ENCODE results near the gene INPP4B. TPM values are rescaled to one million over a fixed set of nuclear protein-coding genes. Genes with fewer than 3 reads are reported as not detected.

INPP4B gene
- polyA plus RNA-seq, 6 donors from 2014 or later: 0.13 to 0.39 (median 0.16) TPM; not detected in 1

GRCh38 chr4:142598132-142598531 lies 248.0 kb downstream of the INPP4B start:
- DNase-seq (no peak), ATAC-seq (ENCODE audit: low read depth in 2 of 2) (no peak)
- H3K4me1 Mint-ChIP-seq: no peaks in the 10 kb centered on the region
- H3K27me3 Mint-ChIP-seq: no peaks in the 10 kb centered on the region
- H3K9me3 Mint-ChIP-seq: peaks cover 4 to 21% (median 11%) of the 10 kb centered on the region in 7 donors
- H3K36me3 Mint-ChIP-seq: no peaks in the 10 kb centered on the region
- H3K27ac Mint-ChIP-seq: peak overlapping the region in 1 of 6 donors; percentile 39
- H3K4me3 Mint-ChIP-seq: no peak overlapping the region

GRCh38 chr4:142596595-142596994 lies 249.5 kb downstream of the INPP4B start:
- Mint-ChIP-seq H3K27me3 (no peaks in the 10 kb centered on the region), H3K4me1 (no peaks in the 10 kb centered on the region), H3K36me3 (no peaks in the 10 kb centered on the region), H3K9me3 (peaks cover 0 to 9% (median 5%) of the 10 kb centered on the region in 7 donors), H3K4me3 (no peak overlapping the region), H3K27ac (no peak overlapping the region)
- ATAC-seq (ENCODE audit: low read depth in 2 of 2) (no peak), DNase-seq (no peak)

- H3K36me3 Mint-ChIP-seq: no peaks in the 10 kb centered on the region
- H3K4me1 Mint-ChIP-seq: no peaks in the 10 kb centered on the region
- DNase-seq (no peak), ATAC-seq (ENCODE audit: low read depth in 2 of 2) (no peak)
- H3K9me3 Mint-ChIP-seq: peaks cover 0 to 8% (median 5%) of the 10 kb centered on the region in 7 donors
- H3K4me3 Mint-ChIP-seq: no peak overlapping the region
- H3K27me3 Mint-ChIP-seq: no peaks in the 10 kb centered on the region
- H3K27ac Mint-ChIP-seq: no peak overlapping the region
These were observed 250.0 kb downstream of the INPP4B start for GRCh38 chr4:142596121-142596520.

DNA sequence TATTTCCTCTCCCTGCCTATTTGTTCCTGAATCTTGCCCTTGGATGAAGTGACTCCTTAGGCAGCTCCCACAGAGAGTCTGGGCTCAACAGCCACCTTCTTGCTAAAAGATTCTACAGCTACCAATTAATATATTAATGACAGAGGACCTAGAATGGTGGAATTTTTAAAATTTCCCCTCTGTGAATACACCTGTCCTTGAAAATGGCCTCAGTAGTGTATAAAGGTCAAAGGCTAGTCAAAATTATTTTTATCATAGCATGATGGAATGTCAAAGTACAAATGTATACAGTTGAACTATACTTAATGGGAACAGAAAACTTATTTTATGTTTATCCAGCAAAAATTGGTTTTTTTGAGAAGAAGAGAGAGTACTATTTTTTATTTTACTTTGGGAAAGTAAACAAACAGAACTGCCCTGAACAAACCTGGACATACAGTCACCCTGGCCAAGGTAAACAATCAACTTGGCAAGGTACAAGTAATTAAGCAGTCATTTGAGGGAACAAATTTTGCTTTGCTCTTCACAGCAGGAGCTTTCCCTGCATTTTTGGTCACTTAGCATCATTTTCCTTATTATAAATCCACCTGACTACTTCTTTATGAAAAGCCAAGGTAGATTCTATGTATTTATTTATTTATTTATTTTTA lies 250.8 kb downstream of the INPP4B start:
- Mint-ChIP-seq H3K27me3 (no peaks in the 10 kb centered on the region), H3K4me3 (no peak overlapping the region), H3K27ac (no peak overlapping the region), H3K4me1 (no peaks in the 10 kb centered on the region), H3K36me3 (no peaks in the 10 kb centered on the region), H3K9me3 (peaks cover 0 to 8% (median 5%) of the 10 kb centered on the region in 7 donors)
- DNase-seq (no peak), ATAC-seq (ENCODE audit: low read depth in 2 of 2) (no peak)

DNA sequence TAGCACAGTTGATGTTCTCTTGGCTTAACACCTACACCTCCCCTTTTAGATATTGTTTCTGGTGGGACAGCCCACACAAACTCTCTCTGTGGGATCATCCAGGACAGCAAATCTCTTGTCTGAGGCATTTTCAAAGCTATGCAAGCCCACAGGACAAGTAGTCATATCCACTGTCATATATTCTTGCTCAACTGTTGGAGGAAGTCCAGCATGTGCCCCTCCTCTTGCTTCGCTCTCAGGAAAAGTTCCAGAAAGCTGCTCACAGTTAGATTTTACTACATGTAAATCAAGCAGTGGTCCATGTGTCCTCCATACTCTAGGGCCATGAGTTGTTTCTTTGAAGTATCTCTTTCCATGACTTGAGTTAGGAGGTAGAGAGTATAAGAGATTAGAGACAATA lies 260.7 kb downstream of the INPP4B start:
- Mint-ChIP-seq H3K27me3 (no peaks in the 10 kb centered on the region), H3K36me3 (no peaks in the 10 kb centered on the region), H3K9me3 (peaks cover 0 to 2% (median 0%) of the 10 kb centered on the region in 7 donors), H3K4me3 (no peak overlapping the region), H3K4me1 (no peaks in the 10 kb centered on the region), H3K27ac (no peak overlapping the region)
- no peak for DNase-seq
- no peak for ATAC-seq (ENCODE audit: low read depth in 2 of 2)

- H3K4me1 Mint-ChIP-seq: no peaks in the 10 kb centered on the region
- no peaks in the 10 kb centered on the region for H3K36me3 Mint-ChIP-seq
- no peak for ATAC-seq (ENCODE audit: low read depth in 2 of 2)
- no peaks in the 10 kb centered on the region for H3K27me3 Mint-ChIP-seq
- no peak overlapping the region for H3K27ac Mint-ChIP-seq
- no peaks in the 10 kb centered on the region for H3K9me3 Mint-ChIP-seq
- no peak overlapping the region for H3K4me3 Mint-ChIP-seq
- DNase-seq: no peak
These were observed 262.4 kb downstream of the INPP4B start for GRCh38 chr4:142583708-142584107.

DNA sequence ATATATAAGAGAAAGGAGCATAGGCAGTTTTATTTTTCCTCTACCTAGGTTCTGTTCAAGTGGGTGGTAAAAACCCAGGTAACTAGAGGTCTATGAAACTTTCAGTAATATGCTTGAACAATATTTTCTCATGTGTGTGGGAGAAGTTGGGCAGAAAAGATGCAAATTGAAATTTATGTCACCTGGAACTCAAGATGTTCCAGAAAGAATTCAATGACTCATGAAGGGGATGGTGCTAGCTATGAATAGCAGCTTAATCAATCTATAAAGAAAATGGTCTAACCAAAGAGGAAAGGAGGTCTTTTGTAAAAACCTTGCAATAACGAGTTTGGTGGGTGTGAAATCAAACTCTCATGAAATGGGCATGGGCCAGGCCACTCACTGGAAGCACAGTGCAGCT lies 263.8 kb downstream of the INPP4B start:
- Mint-ChIP-seq H3K4me3 (no peak overlapping the region), H3K27ac (no peak overlapping the region), H3K27me3 (no peaks in the 10 kb centered on the region), H3K36me3 (no peaks in the 10 kb centered on the region), H3K9me3 (peaks cover 0 to 4% (median 0%) of the 10 kb centered on the region in 7 donors), H3K4me1 (no peaks in the 10 kb centered on the region)
- ATAC-seq (ENCODE audit: low read depth in 2 of 2) (no peak), DNase-seq (no peak)

- H3K4me3 Mint-ChIP-seq: no peak overlapping the region
- DNase-seq: no peak
- H3K27ac Mint-ChIP-seq: no peak overlapping the region
- no peaks in the 10 kb centered on the region for H3K36me3 Mint-ChIP-seq
- H3K4me1 Mint-ChIP-seq: no peaks in the 10 kb centered on the region
- peaks cover 0 to 4% (median 0%) of the 10 kb centered on the region in 7 donors for H3K9me3 Mint-ChIP-seq
- no peaks in the 10 kb centered on the region for H3K27me3 Mint-ChIP-seq
- ATAC-seq (ENCODE audit: low read depth in 2 of 2): no peak
These were observed 264.2 kb downstream of the INPP4B start for GRCh38 chr4:142581881-142582280.

- H3K27ac Mint-ChIP-seq: no peak overlapping the region
- peaks cover 0 to 4% (median 0%) of the 10 kb centered on the region in 7 donors for H3K9me3 Mint-ChIP-seq
- ATAC-seq (ENCODE audit: low read depth in 2 of 2) (no peak), DNase-seq (no peak)
- no peak overlapping the region for H3K4me3 Mint-ChIP-seq
- no peaks in the 10 kb centered on the region for H3K27me3 Mint-ChIP-seq
- no peaks in the 10 kb centered on the region for H3K4me1 Mint-ChIP-seq
- no peaks in the 10 kb centered on the region for H3K36me3 Mint-ChIP-seq
These were observed 266.7 kb downstream of the INPP4B start for GRCh38 chr4:142579443-142579842.

DNA sequence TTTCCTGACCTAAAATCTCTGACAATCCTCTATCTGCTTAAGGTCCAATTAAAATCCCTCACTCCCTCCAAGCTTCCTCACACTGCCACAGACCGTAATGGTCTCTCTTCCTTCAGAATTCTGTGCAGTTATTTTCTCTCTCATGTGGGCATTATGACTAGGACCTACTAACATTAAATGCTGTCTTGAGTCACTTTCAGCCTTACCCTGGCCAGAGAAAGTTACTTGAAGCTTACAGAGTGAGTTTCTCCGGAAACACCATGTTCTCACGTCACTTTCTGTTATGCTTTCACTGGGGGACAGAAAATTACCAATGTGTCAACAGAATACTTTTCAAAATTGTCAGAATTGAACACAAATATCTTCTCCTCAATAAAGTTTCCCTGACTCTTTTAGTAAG lies 271.8 kb downstream of the INPP4B start:
- DNase-seq: no peak
- Mint-ChIP-seq H3K27me3 (no peaks in the 10 kb centered on the region), H3K27ac (no peak overlapping the region), H3K9me3 (peaks cover 0 to 4% (median 0%) of the 10 kb centered on the region in 7 donors), H3K36me3 (no peaks in the 10 kb centered on the region), H3K4me3 (no peak overlapping the region), H3K4me1 (no peaks in the 10 kb centered on the region)
- no peak for ATAC-seq (ENCODE audit: low read depth in 2 of 2)

DNA sequence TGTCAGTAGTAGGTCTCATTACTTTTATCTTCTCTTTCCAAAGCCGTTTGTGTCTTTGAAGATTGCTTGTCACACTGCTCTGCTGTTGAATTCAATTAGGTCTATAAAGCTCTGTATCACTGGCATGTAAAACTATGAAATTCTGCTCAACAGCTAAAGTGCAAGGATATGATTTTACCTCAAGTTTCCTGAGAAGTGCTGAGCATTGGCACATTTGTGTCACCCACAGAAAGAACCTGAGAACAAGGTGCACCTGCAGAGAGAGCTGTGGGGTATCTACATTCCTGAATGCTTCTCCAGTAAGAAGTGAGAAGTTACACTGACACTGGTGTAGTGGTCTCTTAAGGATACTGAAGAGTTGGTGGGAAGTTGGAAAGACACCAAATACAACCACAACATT lies 274.0 kb downstream of the INPP4B start:
- Mint-ChIP-seq H3K27ac (no peak overlapping the region), H3K9me3 (peaks cover 0 to 1% (median 0%) of the 10 kb centered on the region in 7 donors), H3K36me3 (no peaks in the 10 kb centered on the region), H3K27me3 (no peaks in the 10 kb centered on the region), H3K4me1 (no peaks in the 10 kb centered on the region), H3K4me3 (no peak overlapping the region)
- DNase-seq (no peak), ATAC-seq (ENCODE audit: low read depth in 2 of 2) (no peak)

GRCh38 chr4:142567620-142568451 lies 278.3 kb downstream of the INPP4B start:
- ATAC-seq (ENCODE audit: low read depth in 2 of 2) (no peak), DNase-seq (no peak)
- H3K4me1 Mint-ChIP-seq: no peaks in the 10 kb centered on the region
- no peak overlapping the region for H3K4me3 Mint-ChIP-seq
- H3K27me3 Mint-ChIP-seq: no peaks in the 10 kb centered on the region
- H3K27ac Mint-ChIP-seq: no peak overlapping the region
- no peaks in the 10 kb centered on the region for H3K36me3 Mint-ChIP-seq
- no peaks in the 10 kb centered on the region for H3K9me3 Mint-ChIP-seq

DNA sequence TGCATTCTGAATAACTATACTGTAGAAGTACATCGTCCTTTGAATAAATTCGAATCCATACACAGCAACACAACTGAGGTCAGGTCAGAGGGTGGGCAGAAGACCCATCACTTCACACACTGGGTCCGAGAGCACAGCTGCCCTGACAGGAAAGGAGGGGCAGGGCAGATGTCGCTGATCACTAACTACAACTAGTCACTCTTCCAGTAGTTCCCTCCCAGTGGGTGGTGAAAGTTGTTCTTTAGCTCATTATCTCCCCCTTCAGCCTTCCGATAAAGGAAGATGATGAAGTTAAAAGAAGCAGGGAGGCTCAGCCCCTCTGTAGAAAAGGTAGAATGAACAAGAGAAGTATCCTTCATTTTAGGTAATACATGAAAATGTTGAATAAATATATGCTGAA lies 278.9 kb downstream of the INPP4B start:
- DNase-seq: no peak
- no peak overlapping the region for H3K4me3 Mint-ChIP-seq
- H3K36me3 Mint-ChIP-seq: no peaks in the 10 kb centered on the region
- H3K9me3 Mint-ChIP-seq: no peaks in the 10 kb centered on the region
- no peaks in the 10 kb centered on the region for H3K4me1 Mint-ChIP-seq
- H3K27ac Mint-ChIP-seq: peak overlapping the region in 1 of 6 donors; percentile 32
- H3K27me3 Mint-ChIP-seq: no peaks in the 10 kb centered on the region
- no peak for ATAC-seq (ENCODE audit: low read depth in 2 of 2)

DNA sequence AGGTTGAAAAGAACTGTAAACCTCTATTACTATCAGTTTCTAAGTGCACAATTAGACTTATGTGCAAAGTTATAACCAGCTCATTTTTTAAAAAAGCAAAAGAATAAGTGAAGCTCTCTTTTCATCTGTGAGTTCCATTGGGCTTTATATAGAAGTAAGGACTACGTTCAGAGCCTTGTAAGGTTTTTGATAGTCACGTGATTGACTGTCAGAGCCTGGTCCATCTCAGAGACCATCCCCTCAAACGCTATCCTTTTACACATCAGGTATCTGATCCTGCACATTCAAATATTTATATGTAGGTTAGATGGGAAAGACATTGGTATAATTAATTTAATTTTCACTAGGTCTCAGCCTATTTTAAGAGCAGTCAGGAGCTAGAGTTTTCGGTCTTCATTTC lies 279.3 kb downstream of the INPP4B start:
- DNase-seq (no peak), ATAC-seq (ENCODE audit: low read depth in 2 of 2) (no peak)
- Mint-ChIP-seq H3K4me3 (no peak overlapping the region), H3K27ac (no peak overlapping the region), H3K4me1 (no peaks in the 10 kb centered on the region), H3K27me3 (no peaks in the 10 kb centered on the region), H3K9me3 (no peaks in the 10 kb centered on the region), H3K36me3 (no peaks in the 10 kb centered on the region)
